ENCODE data around the gene CD81.
"Not testable (repeated sequence)": the region's sequence is repeated elsewhere in the genome, so short reads cannot be mapped to it uniquely, and the experiment has no call there.

CD81 gene

GRCh38 chr11:2352420-2352819, 24.7 kb upstream of the CD81 start:
- TF ChIP-seq CTCF (IDR thresholded peaks at IDR 0.05; ENCODE audit: unreplicated experiment in 3 of 3) = no peak
- Mint-ChIP-seq H3K4me1 (no peaks in the 10 kb centered on the region), H3K9me3 (peaks cover 22% of the 10 kb centered on the region), H3K36me3 (ENCODE audit: low read depth) (no peaks in the 10 kb centered on the region), H3K4me3 (no peak overlapping the region), H3K27me3 (ENCODE audit: low read depth) (peaks cover 10% of the 10 kb centered on the region), H3K27ac (no peak overlapping the region)

- peaks cover 11% of the 10 kb centered on the region for H3K9me3 Mint-ChIP-seq
- H3K27me3 Mint-ChIP-seq (ENCODE audit: low read depth) = peaks cover 10% of the 10 kb centered on the region
- no peak for TF ChIP-seq CTCF (IDR thresholded peaks at IDR 0.05; ENCODE audit: unreplicated experiment in 3 of 3)
- H3K27ac Mint-ChIP-seq = no peak overlapping the region
- H3K4me1 Mint-ChIP-seq = no peaks in the 10 kb centered on the region
- H3K4me3 Mint-ChIP-seq = no peak overlapping the region
- H3K36me3 Mint-ChIP-seq (ENCODE audit: low read depth) = no peaks in the 10 kb centered on the region
Measured at GRCh38 chr11:2355000-2355644, 22.0 kb upstream of the CD81 start.

- Mint-ChIP-seq H3K4me3 (no peak overlapping the region), H3K36me3 (ENCODE audit: low read depth) (no peaks in the 10 kb centered on the region), H3K27ac (no peak overlapping the region), H3K4me1 (no peaks in the 10 kb centered on the region), H3K9me3 (peaks cover 9% of the 10 kb centered on the region), H3K27me3 (ENCODE audit: low read depth) (peaks cover 13% of the 10 kb centered on the region)
- TF ChIP-seq CTCF (IDR thresholded peaks at IDR 0.05; ENCODE audit: unreplicated experiment in 3 of 3) = no peak
Measured at GRCh38 chr11:2357246-2357645, 19.9 kb upstream of the CD81 start.

- not testable (repeated sequence) for H3K36me3 Mint-ChIP-seq (ENCODE audit: low read depth); H3K4me1 Mint-ChIP-seq; H3K9me3 Mint-ChIP-seq; H3K4me3 Mint-ChIP-seq; H3K27ac Mint-ChIP-seq
- H3K27me3 Mint-ChIP-seq (ENCODE audit: low read depth) = peaks cover 13% of the 10 kb centered on the region
Measured at GRCh38 chr11:2357651-2358050, 19.5 kb upstream of the CD81 start.

GRCh38 chr11:2358754-2359442, 18.2 kb upstream of the CD81 start:
- no peaks in the 10 kb centered on the region for H3K4me1 Mint-ChIP-seq
- H3K9me3 Mint-ChIP-seq = peaks cover 3% of the 10 kb centered on the region
- H3K4me3 Mint-ChIP-seq = no peak overlapping the region
- TF ChIP-seq CTCF (IDR thresholded peaks at IDR 0.05; ENCODE audit: unreplicated experiment in 3 of 3) = no peak
- H3K27ac Mint-ChIP-seq = no peak overlapping the region
- H3K36me3 Mint-ChIP-seq (ENCODE audit: low read depth) = no peaks in the 10 kb centered on the region
- peaks cover 16% of the 10 kb centered on the region for H3K27me3 Mint-ChIP-seq (ENCODE audit: low read depth)

GRCh38 chr11:2359557-2359956, 17.6 kb upstream of the CD81 start:
- H3K27me3 Mint-ChIP-seq (ENCODE audit: low read depth) = peaks cover 13% of the 10 kb centered on the region
- H3K9me3 Mint-ChIP-seq = peaks cover 3% of the 10 kb centered on the region
- no peaks in the 10 kb centered on the region for H3K36me3 Mint-ChIP-seq (ENCODE audit: low read depth)
- H3K27ac Mint-ChIP-seq = no peak overlapping the region
- no peak for TF ChIP-seq CTCF (IDR thresholded peaks at IDR 0.05; ENCODE audit: unreplicated experiment in 3 of 3)
- no peak overlapping the region for H3K4me3 Mint-ChIP-seq
- no peaks in the 10 kb centered on the region for H3K4me1 Mint-ChIP-seq

Measured in nephron (organoid).